Measurements from ENCODE around the gene FNTB.

Gene FNTB

DNA sequence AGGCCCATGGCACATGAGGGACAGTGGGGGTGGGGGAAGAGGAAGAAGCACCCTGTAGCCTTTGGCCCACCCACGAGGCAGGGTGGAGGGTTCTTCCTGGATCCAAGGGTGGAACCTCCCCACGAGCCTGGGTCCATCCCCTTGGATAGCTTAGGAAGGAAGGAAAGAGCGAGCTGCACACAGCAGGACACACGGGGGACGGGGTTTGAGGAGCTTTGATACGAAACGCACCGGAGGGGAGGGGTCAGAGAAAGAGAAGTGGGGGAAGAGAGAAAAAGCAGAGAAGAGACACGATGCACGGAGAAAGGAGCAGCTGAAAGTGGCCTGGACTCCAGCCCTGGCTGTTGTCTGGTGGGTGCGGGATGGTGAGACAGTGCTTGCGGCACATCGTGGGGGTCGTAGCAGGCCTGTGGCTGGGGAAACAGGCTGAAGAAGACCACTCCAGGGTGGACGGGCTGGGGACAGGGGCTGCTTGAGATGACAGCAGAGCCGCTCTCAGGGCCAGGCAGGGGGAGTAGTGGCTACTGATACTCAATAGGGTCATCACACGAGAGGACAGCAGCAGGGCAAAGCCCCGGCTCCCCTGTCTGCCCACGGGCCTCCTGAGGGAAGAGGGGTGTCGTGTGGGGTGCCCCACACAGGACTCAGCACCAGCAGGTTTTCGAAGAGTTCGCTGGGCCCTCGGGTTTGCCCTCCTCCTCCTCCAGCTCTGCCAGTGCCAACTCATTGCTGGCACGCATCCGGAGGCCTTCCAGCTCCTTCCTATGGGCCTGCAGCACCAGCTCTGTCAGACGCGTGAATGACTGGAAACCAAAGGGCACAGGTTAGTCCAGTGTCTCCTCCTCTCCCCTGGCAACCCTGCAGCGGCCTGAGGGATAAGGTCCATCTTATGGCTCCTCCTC is 38.7 kb upstream of the FNTB start:
- peaks cover 8% of the 10 kb centered on the region for H3K4me1 ChIP-seq (ENCODE audit: control insufficient read depth, low read length)
- no peak overlapping the region for H3K27ac ChIP-seq (ENCODE audit: low read depth, low read length)
- no peaks in the 10 kb centered on the region for H3K79me2 ChIP-seq (ENCODE audit: control insufficient read depth, low read length)
- no peaks in the 10 kb centered on the region for H3K9me2 ChIP-seq (replicated peaks; ENCODE audit: control insufficient read depth, low read length)
- no peaks in the 10 kb centered on the region for H3K9me3 ChIP-seq (ENCODE audit: control insufficient read depth, insufficient read depth, low read length)
- H3K4me3 ChIP-seq (ENCODE audit: low read length): no peak overlapping the region
- no peaks in the 10 kb centered on the region for H3K27me3 ChIP-seq (ENCODE audit: control insufficient read depth, low read length)
- TF ChIP-seq, protein P1, sequence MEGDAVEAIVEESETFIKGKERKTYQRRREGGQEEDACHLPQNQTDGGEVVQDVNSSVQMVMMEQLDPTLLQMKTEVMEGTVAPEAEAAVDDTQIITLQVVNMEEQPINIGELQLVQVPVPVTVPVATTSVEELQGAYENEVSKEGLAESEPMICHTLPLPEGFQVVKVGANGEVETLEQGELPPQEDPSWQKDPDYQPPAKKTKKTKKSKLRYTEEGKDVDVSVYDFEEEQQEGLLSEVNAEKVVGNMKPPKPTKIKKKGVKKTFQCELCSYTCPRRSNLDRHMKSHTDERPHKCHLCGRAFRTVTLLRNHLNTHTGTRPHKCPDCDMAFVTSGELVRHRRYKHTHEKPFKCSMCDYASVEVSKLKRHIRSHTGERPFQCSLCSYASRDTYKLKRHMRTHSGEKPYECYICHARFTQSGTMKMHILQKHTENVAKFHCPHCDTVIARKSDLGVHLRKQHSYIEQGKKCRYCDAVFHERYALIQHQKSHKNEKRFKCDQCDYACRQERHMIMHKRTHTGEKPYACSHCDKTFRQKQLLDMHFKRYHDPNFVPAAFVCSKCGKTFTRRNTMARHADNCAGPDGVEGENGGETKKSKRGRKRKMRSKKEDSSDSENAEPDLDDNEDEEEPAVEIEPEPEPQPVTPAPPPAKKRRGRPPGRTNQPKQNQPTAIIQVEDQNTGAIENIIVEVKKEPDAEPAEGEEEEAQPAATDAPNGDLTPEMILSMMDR (IDR thresholded peaks at IDR 0.05; ENCODE audit: low read depth, low read length, poor library complexity, severe bottlenecking): no peak
- TF ChIP-seq EZH2phosphoT487 (IDR thresholded peaks at IDR 0.05; ENCODE audit: borderline replicate concordance, low read length): no peak
- 0 out of 2 replicates have a peak, but pooled peaks cover 4% of the 10 kb centered on the region for H4K20me1 ChIP-seq (ENCODE audit: control insufficient read depth, insufficient read depth, low read depth, low read length)
- H3K36me3 ChIP-seq (ENCODE audit: control insufficient read depth, low read length): no peaks in the 10 kb centered on the region
- no peak overlapping the region for H3K4me2 ChIP-seq (ENCODE audit: low read length)
- H3F3A ChIP-seq (ENCODE audit: control insufficient read depth, insufficient read depth): no peaks in the 10 kb centered on the region

DNA sequence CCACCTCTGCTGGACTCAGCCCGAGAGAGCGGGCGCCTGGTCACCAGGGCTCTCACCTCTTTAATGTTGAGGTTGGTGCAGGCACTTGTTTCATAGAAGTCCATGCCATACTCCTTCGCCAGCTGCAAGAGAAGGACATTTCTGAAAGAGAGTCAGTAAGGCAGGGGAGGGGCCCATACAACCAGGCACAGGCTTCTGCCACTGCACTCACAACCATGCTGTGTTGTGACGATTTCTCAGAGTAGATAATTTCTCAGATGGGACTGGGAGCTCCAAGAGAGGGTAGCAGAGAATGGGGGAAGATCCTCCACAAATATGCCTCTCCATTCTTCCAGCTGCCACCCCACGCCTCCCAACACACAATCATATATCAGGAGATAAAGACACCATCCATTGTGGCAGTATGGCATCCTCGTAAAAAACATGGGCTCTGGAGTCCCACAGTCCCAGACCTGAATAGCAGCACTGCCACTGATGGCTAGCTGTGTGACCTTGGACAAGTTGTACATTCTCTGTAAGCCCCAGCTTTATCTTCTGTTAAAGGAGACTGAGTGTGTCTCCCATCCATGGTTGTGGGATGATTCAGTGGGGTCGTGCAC is 38.0 kb upstream of the FNTB start:
- TF ChIP-seq, protein P1 (IDR thresholded peaks at IDR 0.05; ENCODE audit: low read depth, low read length, poor library complexity, severe bottlenecking): no peak
- TF ChIP-seq EZH2phosphoT487 (IDR thresholded peaks at IDR 0.05; ENCODE audit: borderline replicate concordance, low read length): no peak
- H3K36me3 ChIP-seq (ENCODE audit: control insufficient read depth, low read length): no peaks in the 10 kb centered on the region

DNA sequence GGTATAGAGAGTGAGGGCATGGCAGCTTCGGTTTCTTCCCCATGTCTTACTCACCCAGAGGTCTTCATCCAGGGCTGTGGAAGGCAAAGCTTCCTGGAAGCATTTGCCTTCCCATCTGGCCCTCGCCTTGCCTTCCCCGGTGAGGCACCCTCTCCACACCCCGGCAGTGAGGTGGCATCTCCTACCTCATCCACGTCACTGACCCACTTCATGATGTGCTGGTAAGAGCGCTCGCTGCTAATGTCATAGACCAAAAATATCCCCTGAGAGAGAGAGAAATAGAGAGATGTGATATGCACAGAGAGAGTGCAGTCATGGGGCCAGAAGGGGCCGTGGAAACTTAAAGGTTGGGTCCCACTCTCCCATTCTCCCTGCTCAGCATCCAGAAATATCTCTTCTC is 35.8 kb upstream of the FNTB start:
- 0 out of 2 replicates have a peak, but pooled peaks cover 3% of the 10 kb centered on the region for H4K20me1 ChIP-seq (ENCODE audit: control insufficient read depth, insufficient read depth, low read depth, low read length)
- H3K9me2 ChIP-seq (replicated peaks; ENCODE audit: control insufficient read depth, low read length): no peaks in the 10 kb centered on the region
- no peak overlapping the region for H3K4me2 ChIP-seq (ENCODE audit: low read length)
- H3K4me3 ChIP-seq (ENCODE audit: low read length): no peak overlapping the region
- H3K36me3 ChIP-seq (ENCODE audit: control insufficient read depth, low read length): no peaks in the 10 kb centered on the region
- H3K79me2 ChIP-seq (ENCODE audit: control insufficient read depth, low read length): no peaks in the 10 kb centered on the region
- no peaks in the 10 kb centered on the region for H3K27me3 ChIP-seq (ENCODE audit: control insufficient read depth, low read length)
- no peaks in the 10 kb centered on the region for H3K9me3 ChIP-seq (ENCODE audit: control insufficient read depth, insufficient read depth, low read length)
- TF ChIP-seq, protein P1 (IDR thresholded peaks at IDR 0.05; ENCODE audit: low read depth, low read length, poor library complexity, severe bottlenecking): no peak
- TF ChIP-seq EZH2phosphoT487 (IDR thresholded peaks at IDR 0.05; ENCODE audit: borderline replicate concordance, low read length): no peak
- H3F3A ChIP-seq (ENCODE audit: control insufficient read depth, insufficient read depth): no peaks in the 10 kb centered on the region
- peaks cover 8% of the 10 kb centered on the region for H3K4me1 ChIP-seq (ENCODE audit: control insufficient read depth, low read length)
- no peak overlapping the region for H3K27ac ChIP-seq (ENCODE audit: low read depth, low read length)

More for the DNA sequence above, 38.0 kb upstream of the FNTB start:
- H3K4me2 ChIP-seq (ENCODE audit: low read length): no peak overlapping the region
- no peak overlapping the region for H3K27ac ChIP-seq (ENCODE audit: low read depth, low read length)
- no peaks in the 10 kb centered on the region for H3K79me2 ChIP-seq (ENCODE audit: control insufficient read depth, low read length)
- 0 out of 2 replicates have a peak, but pooled peaks cover 3% of the 10 kb centered on the region for H4K20me1 ChIP-seq (ENCODE audit: control insufficient read depth, insufficient read depth, low read depth, low read length)
- no peaks in the 10 kb centered on the region for H3F3A ChIP-seq (ENCODE audit: control insufficient read depth, insufficient read depth)
- peaks cover 8% of the 10 kb centered on the region for H3K4me1 ChIP-seq (ENCODE audit: control insufficient read depth, low read length)
- H3K9me3 ChIP-seq (ENCODE audit: control insufficient read depth, insufficient read depth, low read length): no peaks in the 10 kb centered on the region
- no peaks in the 10 kb centered on the region for H3K27me3 ChIP-seq (ENCODE audit: control insufficient read depth, low read length)
- no peak overlapping the region for H3K4me3 ChIP-seq (ENCODE audit: low read length)
- no peaks in the 10 kb centered on the region for H3K9me2 ChIP-seq (replicated peaks; ENCODE audit: control insufficient read depth, low read length)
